Dermis blood vessel endothelial cell (primary cell): ENCODE results near the gene PKDCC. TPM values are rescaled to one million over a fixed set of nuclear protein-coding genes. Genes with fewer than 3 reads are reported as not detected.

Source experiments
- total RNA-seq: library from RNA; depleted of rRNA; stranded (reverse); fragments of >200 nt; gene quantifications from 2 replicates; pipeline ENCODE4 v1.2.3, GENCODE V29; 2014

Gene PKDCC
- total RNA-seq, 1 donor from 2014 or later: 2.6 TPM

Other genes with a start within 250 kb of the PKDCC start
- gene EML4, start 121.3 kb downstream of the PKDCC start, total RNA-seq: 21.6 and 28.4 TPM in 2 replicates